NCI-H82 treated with DMSO at 0.1 percent for 48 hours (cell line): ENCODE data around the gene STX1B.
"Not testable (repeated sequence)": the region's sequence is repeated elsewhere in the genome, so short reads cannot be mapped to it uniquely, and the experiment has no call there.

Experiments used
- DNase-seq: peaks from one replicate; lab custom pipeline; 2025; ENCODE audit not compliant: unreplicated experiment; lab: John Stamatoyannopoulos, UW

The STX1B gene

GRCh38 chr16:30953511-30954124 is 56.8 kb downstream of the STX1B start:
- DNase-seq = peak; percentile 49

- no peak for DNase-seq
These were observed 57.3 kb downstream of the STX1B start for GRCh38 chr16:30953111-30953510.

- DNase-seq = no peak
These were observed 58.7 kb downstream of the STX1B start for GRCh38 chr16:30951750-30952149.

- no peak for DNase-seq
These were observed 59.2 kb downstream of the STX1B start for GRCh38 chr16:30951193-30951592.

- DNase-seq = no peak
These were observed 59.8 kb downstream of the STX1B start for GRCh38 chr16:30950516-30951065.

- DNase-seq = no peak
These were observed 60.6 kb downstream of the STX1B start for GRCh38 chr16:30949650-30950515.

GRCh38 chr16:30948667-30949649 is 61.5 kb downstream of the STX1B start, which contains the start of gene ORAI3:
ORAI3 (plus strand) TSS chr16:30949068; CDS start chr16:30949290, 222 bp downstream.
- no peak for DNase-seq

- peak; percentile 31 for DNase-seq
These were observed 62.4 kb downstream of the STX1B start for GRCh38 chr16:30947859-30948666.

- no peak for DNase-seq
These were observed 62.9 kb downstream of the STX1B start for GRCh38 chr16:30947541-30947858.

GRCh38 chr16:30946671-30947540 is 63.5 kb downstream of the STX1B start:
- no peak for DNase-seq

GRCh38 chr16:30944352-30944751 is 66.1 kb downstream of the STX1B start:
- DNase-seq = no peak

GRCh38 chr16:30942426-30942806 is 68.0 kb downstream of the STX1B start:
- DNase-seq = no peak

GRCh38 chr16:30941600-30942425 is 68.6 kb downstream of the STX1B start:
- peak; percentile 27 for DNase-seq

GRCh38 chr16:30939571-30939970 is 70.9 kb downstream of the STX1B start:
- not testable (repeated sequence) for DNase-seq
